OCI-LY7 (cell line): ENCODE data around the gene GRID1. TPM values are rescaled to one million over a fixed set of nuclear protein-coding genes. Genes with fewer than 3 reads are reported as not detected.

Source experiments
- BruUV-seq: library from RNA; stranded (reverse); fragments of 400-500 nt; replicated peaks from 2 replicates; lab custom pipeline; 2021; lab: Mats Ljungman, UMichigan
- CTCF ChIA-PET: fragments of 300-600 bp; sonication (Branson Sonifier 250); formaldehyde crosslinking; loops from one replicate; lab custom pipeline; 2022; ENCODE audit warnings: antibody characterized with exemption; ENCODE audit not compliant: unreplicated experiment; lab: Charles Lee
- POLR2A ChIA-PET: fragments of 300-600 bp; sonication (Branson Sonifier 250); formaldehyde crosslinking; loops from one replicate; lab custom pipeline; 2022; ENCODE audit warnings: antibody characterized with exemption; lab: Charles Lee
- DNase-seq: peaks from one replicate; pipeline ENCODE4 v3.0.0-alpha.2; 2015; ENCODE audit warnings: low spot score
- H2AFZ ChIP-seq: fragments of 200-600 bp; sonication (generic), shearing (Covaris generic); 2 replicates; pipeline ENCODE4 v1.6.1; 2014; ENCODE audit warnings: mild to moderate bottlenecking, antibody characterized with exemption, low read length, moderate library complexity
- H3K27ac ChIP-seq: fragments of 200-600 bp; sonication (generic); 2 replicates; pipeline ENCODE4 v1.5.1; 2014; ENCODE audit warnings: mixed run types, low read depth, mild to moderate bottlenecking, moderate library complexity, low read length, inconsistent platforms; ENCODE audit not compliant: poor library complexity, severe bottlenecking
- H3K36me3 ChIP-seq: fragments of 200-600 bp; sonication (generic); 2 replicates; pipeline ENCODE4 v1.6.1; 2014; ENCODE audit warnings: mild to moderate bottlenecking, antibody characterized with exemption, low read length, moderate library complexity, mixed read lengths; ENCODE audit not compliant: insufficient read depth
- H3K4me1 ChIP-seq: fragments of 200-600 bp; sonication (generic); 2 replicates; pipeline ENCODE4 v1.5.1; 2014; ENCODE audit warnings: mild to moderate bottlenecking, low read length; ENCODE audit not compliant: insufficient read depth, poor library complexity, severe bottlenecking
- H3K4me2 ChIP-seq: fragments of 200-600 bp; sonication (generic); 2 replicates; pipeline ENCODE4 v1.6.1; 2014; ENCODE audit warnings: mild to moderate bottlenecking, low read length
- H3K4me3 ChIP-seq: fragments of 200-600 bp; sonication (generic); 2 replicates; pipeline ENCODE4 v1.5.1; 2014; ENCODE audit warnings: mild to moderate bottlenecking, low read depth, low read length; ENCODE audit not compliant: poor library complexity, severe bottlenecking
- H3K79me2 ChIP-seq: fragments of 200-600 bp; sonication (generic); 2 replicates; pipeline ENCODE4 v1.6.1; 2016; ENCODE audit warnings: low read depth, mild to moderate bottlenecking, low read length, moderate library complexity, mixed read lengths; ENCODE audit not compliant: insufficient read depth
- H3K9me2 ChIP-seq: fragments of 200-600 bp; sonication (generic); 2 replicates; pipeline ENCODE4 v1.6.1; 2016; ENCODE audit warnings: mild to moderate bottlenecking, low read length, mixed read lengths; ENCODE audit not compliant: insufficient read depth
- H3K9me3 ChIP-seq: fragments of 200-600 bp; sonication (generic); 2 replicates; pipeline ENCODE4 v1.6.1; 2014; ENCODE audit warnings: mild to moderate bottlenecking, mixed run types, low read length, mixed read lengths
- H4K20me1 ChIP-seq: fragments of 200-600 bp; sonication (generic); 2 replicates; pipeline ENCODE4 v1.6.1; 2014; ENCODE audit warnings: mild to moderate bottlenecking, antibody characterized with exemption, low read length, moderate library complexity, mixed read lengths; ENCODE audit not compliant: insufficient read depth
- EZH2phosphoT487 ChIP-seq: fragments of 200-600 bp; sonication (generic); IDR thresholded peaks from 2 replicates; pipeline ENCODE4 v1.6.1; 2018; ENCODE audit warnings: low read depth, borderline replicate concordance, mild to moderate bottlenecking, mixed run types, antibody characterized with exemption, low read length, moderate library complexity, mixed read lengths
- intact Hi-C: fragments of 100-400 bp; cut with micrococcal nuclease; formaldehyde crosslinking; loops from one replicate; pipeline ENCODE4 v1.10.0; 2022; ENCODE audit not compliant: unreplicated experiment
- total RNA-seq, 2 experiments: library from RNA; depleted of rRNA in 1 of 2; stranded (reverse); fragments of >200 nt in 1 of 2; shearing (Covaris generic) in 1 of 2; gene quantifications; 2 replicates each; pipeline ENCODE4 v1.2.3, GENCODE V29; 2014 to 2022
- TF ChIP-seq, protein P1 (sequence below): fragments of 200-600 bp; sonication (generic); conservative IDR thresholded peaks from 2 replicates; pipeline ENCODE4 v1.5.1; 2014; ENCODE audit warnings: mild to moderate bottlenecking, antibody characterized with exemption, low read length, moderate library complexity, mixed read lengths

The GRID1 gene
- total RNA-seq, 2 experiments from 2014 or later, result 1.6 to 3.7 TPM

DNA sequence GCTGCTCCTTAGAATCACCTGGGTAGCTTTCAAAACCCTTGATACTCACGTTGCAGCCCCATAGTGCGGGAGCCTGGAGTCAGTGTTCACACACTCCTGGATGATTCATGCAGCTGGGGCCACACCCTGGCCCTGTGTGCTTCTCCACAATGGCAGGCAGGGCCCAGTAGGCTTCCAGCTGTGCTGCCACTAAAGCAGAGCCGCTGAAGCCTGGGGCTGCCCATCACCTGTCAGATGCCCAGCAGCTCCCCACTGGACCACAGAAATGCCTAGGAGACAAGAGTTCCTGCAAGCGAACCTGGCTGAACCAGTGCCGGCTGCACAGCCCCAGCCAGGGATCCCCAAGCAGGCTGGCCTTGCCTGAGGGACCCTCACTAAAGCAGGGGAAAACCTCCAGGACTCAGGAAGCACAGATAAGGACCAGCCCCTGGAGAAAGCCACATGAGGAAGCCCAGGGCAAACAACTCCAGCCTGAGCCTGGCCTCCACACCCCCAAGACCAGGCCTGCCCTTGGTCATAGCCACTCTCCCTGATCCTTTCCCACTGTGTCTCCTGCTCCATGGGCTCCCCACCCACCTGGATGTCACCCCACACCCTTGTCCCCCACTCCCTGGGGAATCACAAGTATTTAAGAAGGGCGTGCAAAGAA is 111.9 kb downstream of the GRID1 start:
- Histone ChIP-seq H3K4me3 (no peak overlapping the region), H3K9me3 (no peaks in the 10 kb centered on the region), H4K20me1 (no peaks in the 10 kb centered on the region), H2AFZ (no peak overlapping the region), H3K4me2 (no peak overlapping the region), H3K79me2 (no peaks in the 10 kb centered on the region), H3K9me2 (no peaks in the 10 kb centered on the region), H3K27ac (no peak overlapping the region), H3K4me1 (no peaks in the 10 kb centered on the region), H3K36me3 (no peaks in the 10 kb centered on the region)
- no peak for DNase-seq
- ChIA-PET CTCF (no interaction called here), POLR2A (no interaction called here)
- intact Hi-C loops, result no loop called here
- TF ChIP-seq EZH2phosphoT487, result no peak
- TF ChIP-seq, protein P1, sequence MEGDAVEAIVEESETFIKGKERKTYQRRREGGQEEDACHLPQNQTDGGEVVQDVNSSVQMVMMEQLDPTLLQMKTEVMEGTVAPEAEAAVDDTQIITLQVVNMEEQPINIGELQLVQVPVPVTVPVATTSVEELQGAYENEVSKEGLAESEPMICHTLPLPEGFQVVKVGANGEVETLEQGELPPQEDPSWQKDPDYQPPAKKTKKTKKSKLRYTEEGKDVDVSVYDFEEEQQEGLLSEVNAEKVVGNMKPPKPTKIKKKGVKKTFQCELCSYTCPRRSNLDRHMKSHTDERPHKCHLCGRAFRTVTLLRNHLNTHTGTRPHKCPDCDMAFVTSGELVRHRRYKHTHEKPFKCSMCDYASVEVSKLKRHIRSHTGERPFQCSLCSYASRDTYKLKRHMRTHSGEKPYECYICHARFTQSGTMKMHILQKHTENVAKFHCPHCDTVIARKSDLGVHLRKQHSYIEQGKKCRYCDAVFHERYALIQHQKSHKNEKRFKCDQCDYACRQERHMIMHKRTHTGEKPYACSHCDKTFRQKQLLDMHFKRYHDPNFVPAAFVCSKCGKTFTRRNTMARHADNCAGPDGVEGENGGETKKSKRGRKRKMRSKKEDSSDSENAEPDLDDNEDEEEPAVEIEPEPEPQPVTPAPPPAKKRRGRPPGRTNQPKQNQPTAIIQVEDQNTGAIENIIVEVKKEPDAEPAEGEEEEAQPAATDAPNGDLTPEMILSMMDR, result no peak
- BruUV-seq, result no TSS peak

DNA sequence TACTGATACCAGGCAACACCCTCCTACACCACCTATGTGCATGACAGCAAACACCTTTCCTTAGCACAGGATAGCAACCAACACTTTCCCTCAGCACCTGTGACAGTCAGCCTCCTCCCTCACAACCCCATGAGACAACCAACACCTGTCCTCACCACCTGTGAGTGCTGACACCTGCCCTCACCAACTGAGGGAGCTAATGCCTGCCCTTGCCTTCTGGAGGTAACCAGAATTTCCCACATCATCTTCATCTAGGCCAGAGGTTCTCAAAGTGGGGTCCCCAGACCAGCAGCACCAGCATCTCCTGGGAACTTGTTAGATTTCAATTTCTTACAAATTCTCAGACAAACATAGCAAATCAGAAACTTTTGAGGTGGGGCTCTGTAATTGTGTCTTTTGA is 112.5 kb downstream of the GRID1 start:
- H3K9me2 ChIP-seq, result no peaks in the 10 kb centered on the region
- H3K79me2 ChIP-seq, result no peaks in the 10 kb centered on the region
- TF ChIP-seq, protein P1, result no peak
- TF ChIP-seq EZH2phosphoT487, result no peak
- no peaks in the 10 kb centered on the region for H3K36me3 ChIP-seq
- H3K4me2 ChIP-seq, result no peak overlapping the region
- no TSS peak for BruUV-seq
- no peak overlapping the region for H2AFZ ChIP-seq
- CTCF ChIA-PET, result interaction anchor here (0.6 kb wide), 1 partner anchor 28 kb away, joined by 13 read pairs; no protein-coding TSS in a partner anchor
- H3K4me3 ChIP-seq, result no peak overlapping the region
- POLR2A ChIA-PET, result no interaction called here
- H4K20me1 ChIP-seq, result no peaks in the 10 kb centered on the region
- H3K27ac ChIP-seq, result no peak overlapping the region
- intact Hi-C loops, result no loop called here
- DNase-seq, result no peak
- H3K9me3 ChIP-seq, result no peaks in the 10 kb centered on the region
- no peaks in the 10 kb centered on the region for H3K4me1 ChIP-seq
